Neural progenitor cell (in vitro differentiated cells): Measurements from ENCODE around the gene VWA8. TPM values are rescaled to one million over a fixed set of nuclear protein-coding genes. Genes with fewer than 3 reads are reported as not detected.
"Not testable (repeated sequence)": the region's sequence is repeated elsewhere in the genome, so short reads cannot be mapped to it uniquely, and the experiment has no call there.

Experiments
- DNase-seq: peaks from one replicate; pipeline ENCODE4 v3.0.0-alpha.2; 2016; ENCODE audit warnings: low spot score
- H2AFZ ChIP-seq: fragments of 200-600 bp; sonication (generic); replicated peaks from 2 replicates; pipeline ENCODE4 v1.6.1; 2016; ENCODE audit warnings: antibody characterized with exemption
- H3F3A ChIP-seq: fragments of 200-600 bp; sonication (generic); 2 replicates; pipeline ENCODE4 v1.6.1; 2016; ENCODE audit warnings: antibody characterized with exemption, low read depth
- H3K27ac ChIP-seq: fragments of 200-600 bp; sonication (generic); 2 replicates; pipeline ENCODE4 v1.5.1; 2016; ENCODE audit warnings: mild to moderate bottlenecking
- H3K27me3 ChIP-seq: fragments of 200-600 bp; sonication (generic); 2 replicates; pipeline ENCODE4 v1.6.1; 2016; ENCODE audit warnings: mild to moderate bottlenecking, moderate library complexity
- H3K36me3 ChIP-seq: fragments of 200-600 bp; sonication (generic); 2 replicates; pipeline ENCODE4 v1.5.1; 2016
- H3K4me1 ChIP-seq: fragments of 200-600 bp; sonication (generic); 2 replicates; pipeline ENCODE4 v1.6.1; 2016; ENCODE audit warnings: mixed run types
- H3K4me2 ChIP-seq: fragments of 200-600 bp; sonication (generic); 2 replicates; pipeline ENCODE4 v1.6.1; 2016
- H3K4me3 ChIP-seq: fragments of 200-600 bp; sonication (generic); 2 replicates; pipeline ENCODE4 v1.5.1; 2016
- H3K79me2 ChIP-seq: fragments of 200-600 bp; sonication (generic); 2 replicates; pipeline ENCODE4 v1.6.1; 2016; ENCODE audit warnings: low read depth
- H3K9ac ChIP-seq: fragments of 200-600 bp; sonication (generic); 2 replicates; pipeline ENCODE4 v1.6.1; 2016
- H3K9me3 ChIP-seq: fragments of 200-600 bp; sonication (generic); 2 replicates; pipeline ENCODE4 v1.5.1; 2016; ENCODE audit warnings: low read depth
- H4K20me1 ChIP-seq: fragments of 200-600 bp; sonication (generic); 2 replicates; pipeline ENCODE4 v1.6.1; 2016; ENCODE audit warnings: low read depth
- H3K27ac Mint-ChIP-seq: 3 replicates; pipeline ENCODE4 v1.8.0; 2021; ENCODE audit warnings: mixed read lengths
- H3K27me3 Mint-ChIP-seq: 2 replicates; pipeline ENCODE4 v1.8.0; 2022; ENCODE audit warnings: low read depth, mild to moderate bottlenecking, inconsistent platforms, moderate library complexity, mixed read lengths; ENCODE audit not compliant: insufficient read depth
- H3K36me3 Mint-ChIP-seq: 3 replicates; pipeline ENCODE4 v1.8.0; 2021; ENCODE audit warnings: mixed read lengths
- H3K4me1 Mint-ChIP-seq: 3 replicates; pipeline ENCODE4 v1.8.0; 2021; ENCODE audit warnings: mixed read lengths
- H3K4me3 Mint-ChIP-seq: 3 replicates; pipeline ENCODE4 v1.8.0; 2021; ENCODE audit warnings: mild to moderate bottlenecking, moderate library complexity, mixed read lengths
- H3K9me3 Mint-ChIP-seq: 3 replicates; pipeline ENCODE4 v1.8.0; 2020; ENCODE audit warnings: mixed read lengths
- EZH2 ChIP-seq: fragments of 200-600 bp; sonication (generic); IDR thresholded peaks from 2 replicates; pipeline ENCODE4 v1.6.1; 2017; ENCODE audit warnings: antibody characterized with exemption, mild to moderate bottlenecking, moderate library complexity
- EZH2phosphoT487 ChIP-seq: fragments of 200-600 bp; sonication (generic); IDR thresholded peaks from 2 replicates; pipeline ENCODE4 v1.6.1; 2017; ENCODE audit warnings: antibody characterized with exemption
- total RNA-seq: library from RNA; depleted of rRNA; stranded (reverse); fragments of >200 nt; gene quantifications from 2 replicates; pipeline ENCODE4 v1.2.3, GENCODE V29; 2015; ENCODE audit warnings: low replicate concordance
- TF ChIP-seq, protein P1 (sequence below): fragments of 200-600 bp; sonication (generic); IDR thresholded peaks from 2 replicates; pipeline ENCODE4 v1.5.1; 2017; ENCODE audit warnings: antibody characterized with exemption, mild to moderate bottlenecking

Gene VWA8
- total RNA-seq, 1 donor from 2014 or later, result 12.6 TPM

GRCh38 chr13:41543664-41544300 is 417.1 kb downstream of the VWA8 start:
- Histone ChIP-seq H3K9ac (no peak overlapping the region), H2AFZ (no peak overlapping the region), H4K20me1 (no peaks in the 10 kb centered on the region), H3K79me2 (no peaks in the 10 kb centered on the region), H3K27ac (no peak overlapping the region), H3K4me2 (no peak overlapping the region), H3K4me1 (no peaks in the 10 kb centered on the region), H3K27me3 (no peaks in the 10 kb centered on the region), H3K9me3 (no peaks in the 10 kb centered on the region), H3K4me3 (no peak overlapping the region), H3K36me3 (no peaks in the 10 kb centered on the region), H3F3A (no peaks in the 10 kb centered on the region)
- no peak overlapping the region for H3K4me3 Mint-ChIP-seq
- TF ChIP-seq, protein P1, sequence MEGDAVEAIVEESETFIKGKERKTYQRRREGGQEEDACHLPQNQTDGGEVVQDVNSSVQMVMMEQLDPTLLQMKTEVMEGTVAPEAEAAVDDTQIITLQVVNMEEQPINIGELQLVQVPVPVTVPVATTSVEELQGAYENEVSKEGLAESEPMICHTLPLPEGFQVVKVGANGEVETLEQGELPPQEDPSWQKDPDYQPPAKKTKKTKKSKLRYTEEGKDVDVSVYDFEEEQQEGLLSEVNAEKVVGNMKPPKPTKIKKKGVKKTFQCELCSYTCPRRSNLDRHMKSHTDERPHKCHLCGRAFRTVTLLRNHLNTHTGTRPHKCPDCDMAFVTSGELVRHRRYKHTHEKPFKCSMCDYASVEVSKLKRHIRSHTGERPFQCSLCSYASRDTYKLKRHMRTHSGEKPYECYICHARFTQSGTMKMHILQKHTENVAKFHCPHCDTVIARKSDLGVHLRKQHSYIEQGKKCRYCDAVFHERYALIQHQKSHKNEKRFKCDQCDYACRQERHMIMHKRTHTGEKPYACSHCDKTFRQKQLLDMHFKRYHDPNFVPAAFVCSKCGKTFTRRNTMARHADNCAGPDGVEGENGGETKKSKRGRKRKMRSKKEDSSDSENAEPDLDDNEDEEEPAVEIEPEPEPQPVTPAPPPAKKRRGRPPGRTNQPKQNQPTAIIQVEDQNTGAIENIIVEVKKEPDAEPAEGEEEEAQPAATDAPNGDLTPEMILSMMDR, result no peak
- TF ChIP-seq EZH2 (no peak), EZH2phosphoT487 (no peak)
- peaks cover 4% of the 10 kb centered on the region for H3K36me3 Mint-ChIP-seq
- H3K9me3 Mint-ChIP-seq, result peaks cover 42% of the 10 kb centered on the region
- no peak for DNase-seq
- peaks cover 15% of the 10 kb centered on the region for H3K27me3 Mint-ChIP-seq
- H3K27ac Mint-ChIP-seq, result peak overlapping the region; percentile 24
- H3K4me1 Mint-ChIP-seq, result peaks cover 39% of the 10 kb centered on the region

- H3K4me3 Mint-ChIP-seq, H3K36me3 ChIP-seq, H3K27me3 ChIP-seq, H3K4me1 ChIP-seq, DNase-seq, H4K20me1 ChIP-seq, H3K27ac ChIP-seq, H3F3A ChIP-seq, H3K4me2 ChIP-seq, H3K27ac Mint-ChIP-seq, H2AFZ ChIP-seq, H3K9ac ChIP-seq, H3K9me3 ChIP-seq, H3K79me2 ChIP-seq, H3K36me3 Mint-ChIP-seq, H3K4me3 ChIP-seq: not testable (repeated sequence)
- Mint-ChIP-seq H3K4me1 (peaks cover 31% of the 10 kb centered on the region), H3K9me3 (peaks cover 46% of the 10 kb centered on the region), H3K27me3 (peaks cover 14% of the 10 kb centered on the region)
These were observed 418.1 kb downstream of the VWA8 start for GRCh38 chr13:41542799-41543198.

DNA sequence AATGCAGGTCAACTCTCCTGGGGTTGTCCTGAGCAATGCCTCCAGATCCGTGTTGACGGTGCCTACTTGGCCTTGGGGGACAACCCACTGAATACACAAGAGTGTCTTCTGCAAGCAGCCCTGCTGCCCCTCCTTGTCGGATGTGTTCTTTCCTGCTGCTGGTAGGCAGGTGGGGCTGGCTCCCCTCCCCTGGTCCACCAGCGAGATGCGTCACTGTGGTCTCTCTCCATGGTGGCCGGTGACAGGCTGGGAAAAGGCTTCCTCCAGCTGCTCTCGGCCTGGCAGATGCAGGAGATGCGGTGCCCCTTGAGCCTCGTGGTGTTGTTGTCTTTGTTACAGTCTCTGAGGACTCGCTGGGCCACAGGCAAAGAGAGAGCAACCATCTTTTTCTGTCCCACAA is 418.6 kb downstream of the VWA8 start:
- peaks cover 13% of the 10 kb centered on the region for H3K27me3 Mint-ChIP-seq
- H3K27me3 ChIP-seq, result no peaks in the 10 kb centered on the region
- H3K36me3 Mint-ChIP-seq, result peaks cover 4% of the 10 kb centered on the region
- H3K27ac Mint-ChIP-seq, result no peak overlapping the region
- H4K20me1 ChIP-seq, result no peaks in the 10 kb centered on the region
- H3K9me3 ChIP-seq, result no peaks in the 10 kb centered on the region
- no peaks in the 10 kb centered on the region for H3K4me1 ChIP-seq
- H3K36me3 ChIP-seq, result no peaks in the 10 kb centered on the region
- H3K9ac ChIP-seq, result no peak overlapping the region
- no peaks in the 10 kb centered on the region for H3F3A ChIP-seq
- H3K4me1 Mint-ChIP-seq, result peaks cover 26% of the 10 kb centered on the region
- no peak overlapping the region for H3K4me3 Mint-ChIP-seq
- no peak for DNase-seq
- no peak overlapping the region for H3K4me2 ChIP-seq
- no peaks in the 10 kb centered on the region for H3K79me2 ChIP-seq
- TF ChIP-seq EZH2 (no peak), EZH2phosphoT487 (no peak)
- TF ChIP-seq, protein P1, result no peak
- H3K27ac ChIP-seq, result no peak overlapping the region
- H3K4me3 ChIP-seq, result no peak overlapping the region
- no peak overlapping the region for H2AFZ ChIP-seq
- peaks cover 46% of the 10 kb centered on the region for H3K9me3 Mint-ChIP-seq

- Mint-ChIP-seq H3K4me1 (peaks cover 17% of the 10 kb centered on the region), H3K4me3 (no peak overlapping the region), H3K27ac (no peak overlapping the region), H3K9me3 (peaks cover 46% of the 10 kb centered on the region), H3K36me3 (peaks cover 4% of the 10 kb centered on the region), H3K27me3 (peaks cover 13% of the 10 kb centered on the region)
- Histone ChIP-seq H3K4me1 (no peaks in the 10 kb centered on the region), H3K79me2 (no peaks in the 10 kb centered on the region), H3K9me3 (no peaks in the 10 kb centered on the region), H3F3A (no peaks in the 10 kb centered on the region), H3K4me2 (no peak overlapping the region), H3K27ac (no peak overlapping the region), H3K27me3 (no peaks in the 10 kb centered on the region), H3K9ac (no peak overlapping the region), H3K4me3 (no peak overlapping the region), H2AFZ (no peak overlapping the region), H4K20me1 (no peaks in the 10 kb centered on the region), H3K36me3 (no peaks in the 10 kb centered on the region)
- DNase-seq, result no peak
- TF ChIP-seq, protein P1, result no peak
- TF ChIP-seq EZH2 (no peak), EZH2phosphoT487 (no peak)
These were observed 419.6 kb downstream of the VWA8 start for GRCh38 chr13:41541142-41541938.

GRCh38 chr13:41540240-41540639 is 420.7 kb downstream of the VWA8 start:
- not testable (repeated sequence) for DNase-seq, H3K36me3 ChIP-seq, H3K27ac ChIP-seq, H3K79me2 ChIP-seq, H3K4me3 ChIP-seq, H3K4me3 Mint-ChIP-seq, H4K20me1 ChIP-seq, H3K4me1 ChIP-seq, H3K4me1 Mint-ChIP-seq, H2AFZ ChIP-seq, H3K27me3 Mint-ChIP-seq, H3K4me2 ChIP-seq, H3K27me3 ChIP-seq, H3K36me3 Mint-ChIP-seq, H3K9me3 ChIP-seq, H3K9ac ChIP-seq, H3F3A ChIP-seq, H3K27ac Mint-ChIP-seq
- H3K9me3 Mint-ChIP-seq, result peaks cover 38% of the 10 kb centered on the region
